LoVo (cell line): ENCODE measurements around the gene MUC4.
"Not testable (repeated sequence)": the region's sequence is repeated elsewhere in the genome, so short reads cannot be mapped to it uniquely, and the experiment has no call there.

Experiments used
- DNase-seq: peaks from one replicate; pipeline ENCODE4 v3.0.0-alpha.2; 2016; ENCODE audit warnings: low spot score

Gene MUC4

DNA sequence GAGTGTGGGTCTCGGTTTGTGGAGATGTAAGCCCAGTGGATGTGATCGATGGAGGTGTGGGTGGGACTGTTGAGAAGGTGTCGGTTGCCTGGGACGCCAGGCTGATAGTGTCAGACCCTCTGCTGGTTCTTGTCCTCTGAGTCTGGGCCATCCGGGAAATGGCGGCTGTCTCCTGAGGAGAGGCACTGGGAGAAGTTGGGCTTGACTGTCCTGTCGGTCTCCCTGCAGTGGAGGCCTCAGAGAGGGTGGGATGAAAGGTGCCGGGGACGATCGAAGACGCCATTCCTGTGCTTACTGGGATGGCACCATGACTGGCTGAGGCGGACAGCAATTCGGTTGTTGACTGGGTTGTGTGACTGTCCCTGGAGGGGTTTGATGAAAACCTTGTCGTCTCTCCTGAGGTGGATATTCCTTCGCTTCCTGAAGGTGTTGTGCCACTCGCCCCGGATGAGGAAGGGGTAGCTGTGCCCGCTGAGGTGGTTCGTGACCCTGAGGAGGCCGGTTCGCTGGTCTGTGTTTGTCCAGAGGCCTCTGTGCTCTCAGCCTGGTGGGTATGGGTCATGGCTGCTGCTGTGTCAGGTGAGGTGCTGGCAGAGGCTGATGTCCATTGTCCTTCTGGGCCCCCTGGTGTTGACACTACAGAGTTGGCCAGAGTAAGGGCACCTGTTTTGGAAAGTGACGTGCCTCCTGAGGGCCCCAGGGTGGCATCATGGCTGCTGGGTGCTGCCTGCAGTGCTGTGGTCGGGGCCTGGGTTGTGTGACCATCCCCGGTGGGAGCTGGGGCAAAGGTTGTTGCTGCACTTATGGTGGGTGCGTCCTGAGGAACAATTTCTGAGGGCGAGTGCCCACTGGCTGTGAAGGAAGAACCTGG is 22.8 kb downstream of the MUC4 start:
- no peak for DNase-seq

DNA sequence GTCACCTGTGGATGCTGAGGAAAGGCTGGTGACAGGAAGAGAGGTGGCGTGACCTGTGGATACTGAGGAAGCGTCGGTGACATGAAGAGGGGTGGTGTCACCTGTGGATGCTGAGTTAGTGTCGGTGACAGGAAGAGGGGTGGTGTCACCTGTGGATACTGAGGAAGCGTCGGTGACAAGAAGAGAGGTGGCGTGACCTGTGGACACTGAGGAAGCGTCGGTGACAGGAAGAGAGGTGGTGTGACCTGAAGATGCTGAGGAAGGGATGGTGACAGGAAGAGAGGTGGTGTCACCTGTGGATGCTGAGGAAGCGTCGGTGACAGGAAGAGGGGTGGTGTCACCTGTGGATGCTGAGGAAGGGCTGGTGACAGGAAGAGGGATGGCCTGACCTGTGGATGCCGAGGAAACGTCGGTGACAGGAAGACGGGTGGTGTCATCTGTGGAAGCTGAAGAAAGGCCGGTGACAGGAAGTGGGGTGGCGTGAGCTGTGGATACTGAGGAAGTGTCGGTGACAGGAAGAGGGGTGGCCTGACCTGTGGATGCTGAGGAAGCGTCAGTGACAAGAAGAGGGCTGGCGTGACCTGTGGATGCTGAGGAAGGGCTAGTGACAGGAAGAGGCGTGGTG is 25.8 kb downstream of the MUC4 start:
- not testable (repeated sequence) for DNase-seq

DNA sequence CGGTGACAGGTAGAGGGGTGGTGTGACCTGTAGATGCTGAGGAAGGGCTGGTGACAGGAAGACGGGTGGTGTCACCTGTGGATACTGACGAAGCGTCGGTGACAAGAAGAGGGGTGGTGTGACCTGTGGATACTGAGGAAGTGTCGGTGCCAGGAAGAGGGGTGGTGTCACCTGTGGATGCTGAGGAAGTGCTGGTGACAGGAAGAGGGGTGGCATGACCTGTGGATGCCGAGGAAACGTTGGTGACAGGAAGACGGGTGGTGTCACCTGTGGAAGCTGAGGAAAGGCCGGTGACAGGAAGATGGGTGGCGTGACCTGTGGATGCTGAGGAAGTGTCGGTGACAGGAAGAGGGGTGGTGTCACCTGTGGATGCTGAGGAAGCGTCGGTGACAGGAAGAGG is 27.7 kb downstream of the MUC4 start:
- DNase-seq: not testable (repeated sequence)

DNA sequence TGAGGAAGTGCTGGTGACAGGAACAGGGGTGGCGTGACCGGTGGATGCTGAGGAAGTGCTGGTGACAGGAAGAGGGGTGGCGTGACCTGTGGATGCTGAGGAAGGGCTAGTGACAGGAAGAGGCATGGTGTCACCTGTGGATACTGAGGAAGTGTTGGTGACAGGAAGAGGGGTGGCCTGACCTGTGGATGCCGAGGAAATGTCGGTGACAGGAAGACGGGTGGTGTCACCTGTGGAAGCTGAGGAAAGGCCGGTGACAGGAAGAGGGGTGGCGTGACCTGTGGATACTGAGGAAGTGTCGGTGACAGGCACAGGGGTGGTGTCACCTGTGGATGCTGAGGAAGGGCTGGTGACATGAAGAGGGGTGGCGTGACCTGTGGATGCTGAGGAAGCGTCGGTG is 30.5 kb downstream of the MUC4 start:
- not testable (repeated sequence) for DNase-seq

DNA sequence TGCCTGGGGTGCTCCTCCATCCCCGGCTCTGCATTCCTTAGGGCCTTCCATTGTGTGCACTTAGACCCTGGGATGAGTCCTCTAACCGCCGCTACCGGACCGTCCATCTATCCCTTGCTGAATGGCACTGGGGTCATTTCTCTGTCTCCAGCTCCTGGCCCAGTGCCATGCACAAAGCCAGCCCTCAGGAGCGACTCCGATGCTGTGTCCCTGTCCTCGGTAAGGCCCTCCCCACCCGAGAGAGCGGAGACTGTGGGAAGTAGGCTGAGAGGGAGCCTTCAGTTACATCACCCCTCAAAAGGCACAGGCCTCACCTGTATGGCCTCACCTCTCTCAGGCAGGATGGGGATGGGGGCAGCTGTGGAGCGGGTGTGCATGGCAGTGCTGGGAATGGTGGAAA is 33.8 kb downstream of the MUC4 start:
- DNase-seq: no peak

DNA sequence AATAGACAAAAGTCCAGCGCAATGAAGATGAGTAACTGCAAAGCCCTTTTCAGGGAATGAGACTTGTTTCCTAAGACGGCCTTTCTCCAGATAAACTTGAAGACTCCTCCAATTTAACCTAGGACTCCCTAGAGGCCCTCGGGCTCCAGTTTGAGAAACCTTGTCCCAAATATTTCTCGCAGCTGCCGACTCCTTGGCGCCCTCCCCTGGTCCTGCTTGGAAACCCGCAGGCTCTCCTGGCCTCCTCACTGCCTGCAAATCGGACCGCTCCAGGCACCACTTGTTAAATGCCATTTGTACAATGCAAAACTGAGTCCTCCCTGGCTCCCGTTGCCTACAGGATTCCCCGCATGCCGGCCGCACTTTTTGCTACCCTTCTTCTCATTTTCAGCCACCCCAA is 36.8 kb downstream of the MUC4 start:
- no peak for DNase-seq

DNA sequence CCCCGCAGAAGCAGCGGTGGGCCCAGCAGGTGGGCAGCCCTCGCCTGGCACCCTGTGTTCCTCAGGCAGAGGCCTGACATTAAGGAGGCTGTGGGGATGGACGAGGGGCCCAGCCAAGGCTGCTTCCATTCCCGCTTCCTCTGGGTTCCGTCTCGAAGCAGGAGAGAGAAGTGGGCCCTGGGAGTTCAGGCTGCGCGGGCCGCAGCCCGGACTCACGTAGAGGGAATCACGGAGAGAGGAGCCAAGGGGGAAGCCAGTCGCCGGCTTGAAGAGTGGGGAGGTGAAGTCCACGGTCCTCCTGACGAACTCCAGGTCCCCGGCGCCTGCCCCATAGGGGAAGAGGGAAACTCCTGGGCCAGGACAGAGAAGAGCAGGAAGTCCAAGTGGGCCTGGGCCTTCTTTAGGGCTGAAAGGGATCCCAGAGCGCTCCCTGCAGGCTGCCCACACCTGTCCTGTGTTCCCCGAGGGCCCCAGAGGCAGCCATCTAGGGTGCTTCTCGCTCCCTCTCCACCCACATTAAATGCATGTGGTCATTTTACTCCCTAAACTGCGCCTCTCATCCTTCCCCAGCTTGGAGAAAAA is 37.7 kb downstream of the MUC4 start:
- DNase-seq: no peak

DNA sequence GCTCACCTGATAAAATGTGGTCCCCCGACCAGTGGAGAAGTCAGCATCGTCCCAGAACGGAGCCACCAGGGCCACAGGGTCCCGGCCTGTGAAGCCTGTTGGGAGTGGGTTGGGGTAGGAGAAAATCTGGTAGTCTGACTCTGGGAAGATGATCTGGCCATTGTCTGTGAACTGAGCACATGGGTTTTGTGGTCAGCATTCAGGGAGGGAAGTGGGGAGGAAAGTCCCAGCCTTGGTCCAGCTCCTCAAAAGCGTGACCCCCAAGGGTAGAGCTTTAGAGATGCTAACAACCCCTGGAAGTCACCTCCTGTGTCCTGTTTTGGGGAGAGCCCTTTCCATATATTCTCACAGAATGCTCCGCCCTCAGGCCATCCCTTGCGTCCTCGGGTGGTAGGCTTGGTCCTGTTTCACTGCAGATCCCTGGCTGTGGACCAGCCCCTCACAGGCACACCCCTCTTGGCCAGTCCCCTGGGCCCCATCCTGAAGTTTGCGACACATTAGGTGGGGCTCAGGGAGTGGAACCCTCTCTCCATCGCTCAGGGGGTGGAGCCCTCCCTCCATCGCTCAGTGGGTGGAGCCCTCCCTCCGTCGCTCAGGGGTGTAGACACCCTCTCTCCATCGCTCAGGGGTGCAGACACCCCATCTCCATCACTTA is 40.0 kb downstream of the MUC4 start:
- DNase-seq: no peak

DNA sequence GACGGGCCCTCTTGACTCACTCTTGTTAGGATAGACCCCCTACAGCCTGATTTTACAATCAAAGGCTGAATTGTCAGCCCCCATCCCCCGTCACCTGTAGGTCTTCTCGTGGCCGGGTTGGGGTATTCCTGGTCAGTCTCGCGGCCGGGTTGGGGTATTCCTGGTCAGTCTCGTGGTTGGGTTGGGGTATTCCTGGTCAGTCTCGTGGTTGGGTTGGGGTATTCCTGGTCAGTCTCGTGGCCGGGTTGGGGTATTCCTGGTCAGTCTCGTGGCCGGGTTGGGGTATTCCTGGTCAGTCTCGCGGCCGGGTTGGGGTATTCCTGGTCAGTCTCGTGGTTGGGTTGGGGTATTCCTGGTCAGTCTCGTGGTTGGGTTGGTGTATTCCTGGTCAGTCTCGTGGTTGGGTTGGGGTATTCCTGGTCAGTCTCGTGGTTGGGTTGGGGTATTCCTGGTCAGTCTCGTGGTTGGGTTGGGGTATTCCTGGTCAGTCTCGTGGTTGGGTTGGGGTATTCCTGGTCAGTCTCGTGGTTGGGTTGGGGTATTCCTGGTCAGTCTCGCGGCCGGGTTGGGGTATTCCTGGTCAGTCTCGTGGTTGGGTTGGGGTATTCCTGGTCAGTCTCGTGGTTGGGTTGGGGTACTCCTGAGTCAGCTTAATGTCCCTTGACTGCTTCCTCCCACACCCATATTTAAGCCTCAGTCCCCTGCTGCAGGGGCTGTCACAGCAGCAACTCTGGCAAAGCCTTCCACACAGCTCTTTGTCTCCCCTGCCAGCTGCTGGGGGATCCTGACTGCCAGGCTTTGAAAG is 40.7 kb downstream of the MUC4 start:
- DNase-seq: not testable (repeated sequence)

DNA sequence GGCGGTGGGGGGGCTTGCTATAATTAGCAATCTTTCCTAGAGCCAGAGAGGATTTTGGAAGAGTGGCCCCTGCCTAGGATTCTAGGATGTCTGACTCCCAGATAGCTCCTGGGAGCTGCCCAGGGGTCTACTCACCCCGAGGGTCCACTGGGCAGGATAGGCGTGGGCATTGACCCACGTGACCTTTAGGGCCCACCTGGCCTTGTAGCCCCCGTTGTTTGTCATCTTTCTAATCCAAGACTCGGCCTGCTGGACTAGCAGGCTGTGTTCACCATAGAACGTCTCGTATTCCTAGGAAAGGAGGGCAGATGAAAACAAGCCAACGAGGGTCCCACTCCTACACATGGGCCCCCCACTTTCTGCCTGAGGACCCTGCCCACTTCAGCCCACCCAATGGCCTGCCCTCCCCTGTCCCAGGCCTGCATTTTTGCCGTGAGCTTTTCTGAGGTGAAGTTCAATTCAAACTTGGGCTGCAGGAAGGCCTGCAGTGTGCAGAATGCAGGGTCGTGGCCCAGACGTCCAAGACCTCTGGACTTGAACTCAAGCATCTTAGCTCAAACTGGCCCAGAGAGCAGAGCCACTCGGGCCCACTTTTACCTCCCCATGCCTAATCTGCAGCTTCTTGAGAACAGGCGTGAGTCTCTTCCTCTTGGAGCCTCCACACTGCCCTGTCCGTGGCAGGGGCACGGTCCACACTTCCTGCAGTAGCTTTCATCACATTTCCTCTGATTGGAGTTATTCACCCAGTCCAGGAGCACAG is 41.5 kb downstream of the MUC4 start:
- DNase-seq: no peak

DNA sequence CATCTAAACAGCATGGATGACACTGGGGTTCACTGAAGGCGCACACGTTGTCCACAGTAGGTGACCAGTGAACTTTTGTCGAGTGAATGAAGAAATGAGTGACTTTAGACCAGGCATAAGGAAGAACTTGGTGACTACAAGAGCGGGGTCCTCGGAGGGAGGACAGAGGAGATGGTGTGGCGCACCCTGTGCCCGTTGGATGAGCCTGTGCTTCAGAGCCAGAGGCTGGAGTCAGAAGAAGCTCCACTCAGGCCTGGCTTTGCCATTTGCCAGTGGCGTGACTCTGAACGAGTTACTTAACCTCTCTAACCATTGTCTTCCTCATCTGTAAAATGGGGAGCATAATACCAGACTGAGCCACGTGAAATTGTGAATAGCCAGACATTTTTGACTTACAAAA is 42.2 kb downstream of the MUC4 start:
- DNase-seq: no peak

DNA sequence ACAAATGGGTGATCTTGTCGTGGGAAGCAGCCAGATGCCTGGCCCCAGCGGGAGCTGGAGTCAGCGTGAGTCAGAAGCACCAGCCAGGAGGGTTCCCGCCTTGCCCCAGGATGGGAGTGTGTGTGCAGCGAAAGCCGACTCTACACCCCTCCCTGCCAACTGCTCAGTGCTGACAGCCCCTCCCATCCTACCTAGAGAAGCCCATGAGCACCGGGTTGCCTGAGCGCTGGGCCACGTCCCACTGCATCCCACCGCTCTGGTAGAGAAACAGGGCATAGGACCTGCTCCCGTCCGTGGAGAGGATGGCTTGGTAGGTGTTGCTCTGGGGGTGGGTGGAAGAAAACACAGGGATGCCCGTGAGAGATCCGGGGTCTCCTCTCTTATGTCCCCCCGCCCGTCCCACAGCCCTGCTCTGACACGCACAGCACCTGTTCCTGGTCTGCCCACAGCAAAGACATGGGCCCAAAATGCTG is 42.9 kb downstream of the MUC4 start:
- DNase-seq: no peak

DNA sequence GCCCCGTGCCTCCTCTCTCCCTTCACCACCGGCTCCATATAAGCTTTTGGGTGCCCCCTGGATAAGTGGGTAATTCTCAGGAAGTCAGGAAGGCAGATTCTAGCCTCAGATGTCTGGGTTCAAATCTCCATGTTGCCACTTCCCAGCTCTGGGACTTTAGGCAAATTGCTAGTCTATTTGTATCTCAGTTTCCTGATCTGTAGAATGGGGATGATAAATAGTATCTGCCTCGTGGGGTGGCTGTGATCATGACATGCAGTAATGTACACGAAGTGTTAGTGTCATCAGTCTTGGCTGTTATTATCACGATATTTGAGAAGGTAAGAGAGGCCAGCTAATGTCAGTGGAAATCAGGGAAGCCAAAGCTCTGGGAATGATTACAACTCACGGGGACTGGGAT is 43.3 kb downstream of the MUC4 start:
- no peak for DNase-seq

DNA sequence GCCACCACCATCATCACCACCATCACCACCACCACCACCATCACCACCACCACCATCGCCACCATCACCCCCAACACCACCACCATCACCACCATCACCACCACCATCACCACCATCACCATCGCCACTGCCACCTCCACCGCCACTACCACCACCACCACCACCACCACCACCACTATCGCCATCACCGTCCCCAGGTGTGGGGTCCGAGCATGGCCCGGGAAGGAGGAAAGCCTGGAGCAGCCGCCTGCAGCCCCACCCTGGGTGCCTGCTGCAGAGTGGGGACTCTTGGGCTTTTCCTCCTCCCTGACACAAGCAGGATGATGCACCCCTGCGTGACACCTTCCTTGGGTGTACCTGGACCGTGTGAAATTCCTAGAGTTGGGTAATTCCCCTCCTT is 43.9 kb downstream of the MUC4 start:
- no peak for DNase-seq

DNA sequence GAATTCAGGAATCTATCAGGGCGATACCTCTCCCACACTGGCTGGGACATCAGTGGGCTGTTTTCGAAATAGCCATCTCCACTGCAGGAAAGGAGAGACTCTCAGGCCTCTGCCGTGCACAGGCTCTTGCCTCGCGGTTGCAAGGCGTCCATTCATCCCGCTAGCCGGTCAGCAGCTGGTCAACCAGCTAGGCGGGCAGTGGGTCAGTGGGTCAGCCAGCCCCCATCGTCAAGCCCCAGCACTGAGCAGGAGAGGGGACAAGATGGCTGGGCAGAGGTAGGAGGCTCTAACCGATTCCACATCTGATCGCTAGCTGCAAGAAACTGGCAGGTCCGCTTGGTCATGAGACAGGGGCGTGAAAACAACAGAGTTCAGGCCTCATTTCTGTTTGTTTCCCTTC is 45.1 kb downstream of the MUC4 start:
- DNase-seq: no peak

DNA sequence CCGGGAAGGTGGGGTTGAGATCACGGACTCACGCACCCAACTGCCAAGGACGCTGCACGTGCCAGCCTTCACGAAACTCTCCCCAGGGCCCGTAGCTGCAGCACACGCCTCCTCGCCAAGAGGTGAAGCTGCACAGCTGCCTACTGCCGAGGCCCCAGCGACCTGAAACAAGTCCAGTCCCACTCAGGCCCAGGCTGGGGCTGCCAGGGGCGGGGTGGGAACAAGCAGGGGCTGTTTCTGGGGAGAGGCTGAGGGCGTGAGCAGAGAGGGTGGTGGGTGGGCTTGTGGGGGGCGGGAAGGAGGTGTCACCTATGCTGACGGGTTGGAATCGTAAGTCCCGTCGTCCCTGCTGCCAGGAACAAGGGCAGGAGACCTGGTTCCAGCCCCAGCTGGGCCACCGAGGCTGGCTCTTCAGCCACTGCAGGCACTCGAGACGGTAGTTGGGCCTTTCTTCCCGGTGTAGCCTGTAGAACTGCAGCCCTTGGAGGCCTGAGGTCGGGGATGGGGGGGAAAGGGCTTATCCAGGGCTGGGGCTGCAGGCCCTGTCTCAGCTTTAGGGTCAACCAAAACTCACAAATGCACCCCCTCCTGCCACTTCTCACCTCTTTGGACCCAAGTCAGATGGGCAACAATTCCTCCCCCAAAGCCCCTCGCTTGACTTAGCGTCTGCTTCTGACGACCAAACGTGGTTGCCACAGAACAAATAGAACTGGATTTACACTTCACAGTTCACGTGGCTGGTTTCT is 46.6 kb downstream of the MUC4 start:
- no peak for DNase-seq

DNA sequence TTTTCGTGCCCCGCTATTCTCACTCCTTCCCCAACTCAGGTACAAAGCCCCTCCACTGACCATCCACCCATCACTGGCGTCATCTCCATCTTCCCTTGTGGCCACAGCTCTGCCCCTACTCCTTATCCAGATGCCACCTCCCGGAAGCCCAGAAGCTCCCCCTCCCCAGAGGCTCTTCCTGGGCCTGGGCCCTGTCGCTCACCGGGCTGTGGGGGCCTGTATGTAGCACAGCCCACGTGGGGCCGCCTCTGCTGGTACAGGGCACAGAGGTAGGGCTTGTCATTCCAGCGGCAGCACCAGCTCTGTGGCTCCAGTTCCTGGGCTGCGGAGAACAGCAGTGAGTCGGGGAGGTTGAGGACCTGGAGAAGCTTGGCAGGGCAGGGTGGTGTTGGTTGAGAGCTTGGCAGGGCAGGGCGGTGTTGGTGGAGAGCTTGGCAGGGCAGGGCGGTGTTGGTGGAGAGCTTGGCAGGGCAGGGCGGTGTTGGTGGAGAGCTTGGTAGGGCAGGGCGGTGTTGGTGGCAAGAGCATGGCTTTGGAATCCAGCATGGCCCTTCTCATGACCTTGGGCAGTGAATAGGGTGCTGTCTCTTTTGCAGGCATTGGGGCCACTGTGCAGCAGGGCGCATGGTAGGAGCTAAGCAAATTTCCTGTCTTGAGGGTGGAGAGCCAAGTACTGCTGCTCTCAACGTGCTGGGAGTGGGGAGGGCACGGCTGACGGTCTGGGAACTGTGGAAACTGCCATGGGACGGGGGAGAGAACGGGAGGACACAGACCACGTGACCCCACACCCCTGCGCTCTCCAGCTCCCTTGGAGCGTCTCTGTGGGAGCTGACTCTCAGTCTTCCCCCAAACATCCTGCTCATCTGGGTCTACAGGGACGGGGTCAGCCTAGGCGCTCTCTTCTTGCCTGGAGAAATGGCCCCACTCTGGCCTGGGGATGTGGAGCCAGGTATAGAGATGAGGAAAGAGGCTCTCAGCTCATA is 47.6 kb downstream of the MUC4 start:
- no peak for DNase-seq

DNA sequence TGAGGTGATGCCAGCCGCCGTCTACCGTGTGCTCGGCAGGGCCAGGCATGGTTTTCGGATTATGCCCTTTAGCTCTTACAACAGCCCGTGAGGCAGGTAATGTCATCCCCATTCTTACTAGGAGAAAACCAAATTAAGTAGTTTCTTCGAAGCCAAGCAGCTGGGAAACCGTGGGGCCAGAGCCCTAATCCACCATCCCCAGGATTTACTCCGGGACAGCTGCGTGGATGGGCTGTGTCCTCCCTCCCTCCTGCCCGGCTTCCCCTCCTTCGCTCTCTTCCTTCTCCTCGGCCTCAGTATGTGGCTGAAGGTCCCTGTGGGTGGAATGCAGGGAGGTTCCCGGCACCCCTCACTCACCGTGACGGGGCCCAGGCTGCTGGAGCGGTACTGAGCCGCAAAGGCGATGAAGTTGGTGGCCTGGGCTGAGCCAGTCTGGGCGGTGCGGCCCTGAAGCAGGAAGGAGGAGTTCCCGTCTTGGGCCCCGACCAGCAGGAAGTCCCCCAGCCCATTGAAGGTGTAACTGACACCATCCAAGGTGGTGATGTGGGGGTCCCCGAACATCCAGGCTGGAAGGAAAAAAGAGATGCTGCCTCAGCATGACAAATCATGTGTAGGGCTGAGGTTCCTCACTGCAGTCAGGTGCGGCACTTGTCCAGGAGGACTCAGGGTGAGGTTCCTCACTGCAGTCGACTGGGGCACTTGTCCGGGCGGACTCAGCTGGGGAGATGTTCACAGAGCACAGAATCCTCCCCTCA is 48.5 kb downstream of the MUC4 start:
- no peak for DNase-seq
